Liver (tissue), 9 donors: ENCODE measurements around the gene AGPAT2. TPM values are rescaled to one million over a fixed set of nuclear protein-coding genes. Genes with fewer than 3 reads are reported as not detected.

Experiments
- DNase-seq: peaks from one replicate; pipeline ENCODE4 v3.0.0-alpha.2; 2017; ENCODE audit warnings: low spot score
- H3K27ac ChIP-seq, 2 donors: one replicate each; pipeline ENCODE4 v1.7.0; 2013; ENCODE audit warnings: inconsistent platforms in 2 of 2, low read length in 2 of 2, control low read depth in 1 of 2, low read depth in 1 of 2, mild to moderate bottlenecking in 1 of 2
- H3K27me3 ChIP-seq, 4 donors: one replicate each; pipeline versions ENCODE4 v1.6.1 to v1.7.0; 2013; ENCODE audit warnings: low read length in 3 of 4, inconsistent platforms in 1 of 4, mild to moderate bottlenecking in 1 of 4, moderate library complexity in 1 of 4; ENCODE audit not compliant: control insufficient read depth in 4 of 4, insufficient read depth in 4 of 4
- H3K36me3 ChIP-seq, 4 donors: one replicate each; pipeline versions ENCODE4 v1.6.1 to v1.7.0; 2013; ENCODE audit warnings: low read length in 3 of 4, mild to moderate bottlenecking in 3 of 4, low read depth in 1 of 4, moderate library complexity in 1 of 4; ENCODE audit not compliant: control insufficient read depth in 4 of 4, insufficient read depth in 3 of 4
- H3K4me1 ChIP-seq, 4 donors: one replicate each; pipeline versions ENCODE4 v1.6.1 to v1.7.0; 2013; ENCODE audit warnings: low read length in 3 of 4, mild to moderate bottlenecking in 3 of 4, moderate library complexity in 1 of 4; ENCODE audit not compliant: control insufficient read depth in 4 of 4, insufficient read depth in 4 of 4
- H3K4me3 ChIP-seq, 3 donors: one replicate each; pipeline versions ENCODE4 v1.6.1 to v1.7.0; 2013; ENCODE audit warnings: low read length in 3 of 3, control low read depth in 1 of 3, low read depth in 1 of 3, mild to moderate bottlenecking in 1 of 3
- H3K9ac ChIP-seq, 2 donors: one replicate each; pipeline ENCODE4 v1.7.0; 2013; ENCODE audit warnings: low read length in 2 of 2, mild to moderate bottlenecking in 2 of 2, moderate library complexity in 2 of 2, control low read depth in 1 of 2, low read depth in 1 of 2
- H3K9me3 ChIP-seq, 4 donors: one replicate each; pipeline versions ENCODE4 v1.6.1 to v1.7.0; 2013; ENCODE audit warnings: low read length in 3 of 4; ENCODE audit not compliant: control insufficient read depth in 4 of 4
- EGR1 ChIP-seq, 2 donors: IDR thresholded peaks; 2 replicates each; pipeline ENCODE4 v1.6.1; 2016 to 2018; ENCODE audit warnings: antibody characterized with exemption in 2 of 2, low read depth in 2 of 2
- FOXA1 ChIP-seq: IDR thresholded peaks from 2 replicates; pipeline ENCODE4 v1.6.1; 2016; ENCODE audit warnings: antibody characterized with exemption
- FOXA2 ChIP-seq: IDR thresholded peaks from 2 replicates; pipeline ENCODE4 v1.6.1; 2016; ENCODE audit warnings: antibody characterized with exemption
- GABPA ChIP-seq, 2 donors: IDR thresholded peaks in 1 of 2; conservative IDR thresholded peaks in 1 of 2; 2 replicates each; pipeline ENCODE4 v1.6.1; 2016; ENCODE audit warnings: antibody characterized with exemption in 2 of 2, mild to moderate bottlenecking in 1 of 2, moderate library complexity in 1 of 2
- HNF4A ChIP-seq, 2 donors: conservative IDR thresholded peaks; 2 replicates each; pipeline ENCODE4 v1.6.1; 2016; ENCODE audit warnings: antibody characterized with exemption in 2 of 2, mild to moderate bottlenecking in 2 of 2
- HNF4G ChIP-seq: IDR thresholded peaks from 2 replicates; pipeline ENCODE4 v1.6.1; 2016; ENCODE audit warnings: antibody characterized with exemption
- JUND ChIP-seq, 2 donors: IDR thresholded peaks; 2 replicates each; pipeline ENCODE4 v1.6.1; 2016; ENCODE audit warnings: antibody characterized with exemption in 2 of 2
- MAX ChIP-seq: IDR thresholded peaks from 2 replicates; pipeline ENCODE4 v1.6.1; 2016; ENCODE audit warnings: antibody characterized with exemption
- NR2F2 ChIP-seq: IDR thresholded peaks from 2 replicates; pipeline ENCODE4 v1.6.1; 2016; ENCODE audit warnings: antibody characterized with exemption
- RAD21 ChIP-seq, 2 donors: IDR thresholded peaks; 2 replicates each; pipeline ENCODE4 v1.6.1; 2016; ENCODE audit warnings: antibody characterized with exemption in 2 of 2, mild to moderate bottlenecking in 2 of 2
- REST ChIP-seq: IDR thresholded peaks from 2 replicates; pipeline ENCODE4 v1.6.1; 2016; ENCODE audit warnings: antibody characterized with exemption, mild to moderate bottlenecking
- RXRA ChIP-seq, 2 donors: IDR thresholded peaks; 2 replicates each; pipeline ENCODE4 v1.6.1; 2017 to 2018; ENCODE audit warnings: antibody characterized with exemption in 2 of 2, mild to moderate bottlenecking in 1 of 2
- SP1 ChIP-seq: IDR thresholded peaks from 2 replicates; pipeline ENCODE4 v1.6.1; 2018; ENCODE audit warnings: antibody characterized with exemption, mild to moderate bottlenecking
- TAF1 ChIP-seq: conservative IDR thresholded peaks from 2 replicates; pipeline ENCODE4 v1.6.1; 2016; ENCODE audit warnings: antibody characterized with exemption, mild to moderate bottlenecking
- YY1 ChIP-seq: IDR thresholded peaks from 2 replicates; pipeline ENCODE4 v1.6.1; 2016; ENCODE audit warnings: antibody characterized with exemption, mild to moderate bottlenecking
- WGBS: extraction: QIAGEN DNeasy Blood & Tissue Kit; methylation state at CpG from one replicate; pipeline ENCODE4 v1.1.7; 2013; 5-methylcytosine and 5-hydroxymethylcytosine counted together
- polyA plus RNA-seq, 2 donors: library from polyadenylated mRNA; stranded (reverse) in 1 of 2; unstranded in 1 of 2; fragments of 200-250 nt in 1 of 2; fragments of >200 nt in 1 of 2; fragmentation: Nextera tagmentation in 1 of 2; extraction: Ambion mirVana in 1 of 2; gene quantifications; one replicate each; pipeline versions ENCODE4 v1.2.1 to v1.2.3, GENCODE V29; 2013 to 2015
- total RNA-seq, 2 donors: library from RNA; depleted of rRNA; stranded (reverse); fragments of >200 nt; gene quantifications; one replicate each; pipeline ENCODE4 v1.2.3, GENCODE V29; 2014
- TF ChIP-seq, protein P1 (sequence below): IDR thresholded peaks from 2 replicates; pipeline ENCODE4 v1.6.1; 2016; ENCODE audit warnings: antibody characterized with exemption
- TF ChIP-seq, protein P2 (sequence below): IDR thresholded peaks from 2 replicates; pipeline ENCODE4 v1.6.1; 2016; ENCODE audit warnings: antibody characterized with exemption
- TF ChIP-seq, protein P3 (sequence below): fragments of 150-350 bp; IDR thresholded peaks from 2 replicates; pipeline ENCODE4 v1.5.1; 2017; ENCODE audit warnings: improper control_type of control experiment, low read depth, low read length; ENCODE audit not compliant: missing input control
- donor health status: healthy.
- donor health status: healthy.
- donor health status: healthy.
- donor health status: healthy.
- donor health status: healthy.

AGPAT2 gene
- total and polyA plus RNA-seq, 4 donors: 75.1 to 222 (median 212) TPM

DNA sequence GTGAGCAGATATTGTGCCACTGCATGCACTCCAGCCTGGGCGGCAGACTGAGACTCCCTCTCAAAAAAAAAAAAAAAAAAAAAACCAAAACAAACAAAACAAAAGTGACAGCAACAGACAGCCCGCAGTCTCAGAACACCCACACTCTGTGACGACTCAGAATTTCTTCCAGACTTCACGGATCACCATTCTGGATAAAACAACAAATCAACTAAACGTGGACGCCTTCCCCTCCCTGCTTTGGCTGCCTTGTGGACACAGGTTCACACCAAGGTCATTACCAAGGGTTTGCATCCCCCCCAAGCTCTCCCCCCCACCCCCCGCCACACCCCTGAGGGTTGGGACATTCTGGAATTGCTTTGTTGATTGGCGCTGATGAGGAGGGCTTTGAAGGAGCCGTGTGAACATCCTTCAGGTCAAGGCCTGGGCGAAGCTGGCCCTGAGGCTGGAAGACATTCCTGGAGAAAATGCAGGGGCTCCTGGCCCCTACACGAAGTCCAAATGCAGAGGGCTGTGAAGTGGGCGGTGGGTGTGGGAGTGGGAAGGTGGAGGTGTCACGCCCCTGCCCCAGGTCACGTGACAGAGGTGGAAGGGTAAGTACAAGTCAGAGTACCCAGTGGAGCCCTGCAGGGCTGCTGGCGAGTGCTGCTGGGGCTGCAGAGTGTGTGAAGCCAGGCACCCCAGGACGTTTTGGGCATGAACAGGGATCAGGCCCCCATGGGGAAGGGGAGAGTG is 45.4 kb upstream of the AGPAT2 start:
- H3K4me1 ChIP-seq: peaks cover 0 to 15% (median 8%) of the 10 kb centered on the region in 4 donors
- H3K36me3 ChIP-seq: no peaks in the 10 kb centered on the region
- H3K27me3 ChIP-seq: no peaks in the 10 kb centered on the region
- TF ChIP-seq, protein P1, sequence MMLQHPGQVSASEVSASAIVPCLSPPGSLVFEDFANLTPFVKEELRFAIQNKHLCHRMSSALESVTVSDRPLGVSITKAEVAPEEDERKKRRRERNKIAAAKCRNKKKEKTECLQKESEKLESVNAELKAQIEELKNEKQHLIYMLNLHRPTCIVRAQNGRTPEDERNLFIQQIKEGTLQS: no peak
- TF ChIP-seq HNF4G: no peak
- no peak for TF ChIP-seq TAF1
- TF ChIP-seq SP1: no peak
- no peak for TF ChIP-seq FOXA1
- no peak for TF ChIP-seq MAX
- TF ChIP-seq, protein P2, sequence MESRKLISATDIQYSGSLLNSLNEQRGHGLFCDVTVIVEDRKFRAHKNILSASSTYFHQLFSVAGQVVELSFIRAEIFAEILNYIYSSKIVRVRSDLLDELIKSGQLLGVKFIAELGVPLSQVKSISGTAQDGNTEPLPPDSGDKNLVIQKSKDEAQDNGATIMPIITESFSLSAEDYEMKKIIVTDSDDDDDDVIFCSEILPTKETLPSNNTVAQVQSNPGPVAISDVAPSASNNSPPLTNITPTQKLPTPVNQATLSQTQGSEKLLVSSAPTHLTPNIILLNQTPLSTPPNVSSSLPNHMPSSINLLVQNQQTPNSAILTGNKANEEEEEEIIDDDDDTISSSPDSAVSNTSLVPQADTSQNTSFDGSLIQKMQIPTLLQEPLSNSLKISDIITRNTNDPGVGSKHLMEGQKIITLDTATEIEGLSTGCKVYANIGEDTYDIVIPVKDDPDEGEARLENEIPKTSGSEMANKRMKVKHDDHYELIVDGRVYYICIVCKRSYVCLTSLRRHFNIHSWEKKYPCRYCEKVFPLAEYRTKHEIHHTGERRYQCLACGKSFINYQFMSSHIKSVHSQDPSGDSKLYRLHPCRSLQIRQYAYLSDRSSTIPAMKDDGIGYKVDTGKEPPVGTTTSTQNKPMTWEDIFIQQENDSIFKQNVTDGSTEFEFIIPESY: no peak
- TF ChIP-seq RXRA (IDR thresholded peaks at IDR 0.05): no peak
- TF ChIP-seq EGR1 (IDR thresholded peaks at IDR 0.05; ENCODE audit: low read depth in 2 of 2): no peak
- no peak for TF ChIP-seq YY1
- TF ChIP-seq JUND (IDR thresholded peaks at IDR 0.05): no peak
- no peak overlapping the region for H3K4me3 ChIP-seq
- no peak for DNase-seq
- WGBS: 81% methylated on average over 16 of the region's 16 CpGs
- H3K27ac ChIP-seq: no peak overlapping the region
- no peaks in the 10 kb centered on the region for H3K9me3 ChIP-seq
- H3K9ac ChIP-seq: no peak overlapping the region

DNA sequence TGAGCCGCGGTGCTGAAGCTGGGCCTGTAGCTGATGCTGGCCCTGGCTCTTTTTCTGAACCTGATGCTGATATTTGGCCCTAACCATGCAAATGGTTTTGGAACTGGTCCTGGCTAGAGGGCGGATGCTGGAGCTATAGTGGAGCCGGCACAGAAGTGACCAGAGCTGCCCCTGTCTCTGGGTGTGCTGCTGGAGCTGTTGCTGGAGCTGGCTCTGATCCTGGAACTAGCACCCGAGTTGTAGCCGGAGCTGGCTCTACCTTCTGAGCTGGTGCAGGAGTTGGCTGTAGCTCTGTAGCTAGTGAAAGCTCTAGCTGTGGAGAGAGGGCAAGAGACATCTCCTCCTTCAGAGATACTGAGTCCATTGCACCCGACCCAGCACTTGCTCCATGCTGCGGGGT is 42.7 kb upstream of the AGPAT2 start:
- Histone ChIP-seq H3K4me1 (peaks cover 0 to 32% (median 26%) of the 10 kb centered on the region in 4 donors), H3K4me3 (no peak overlapping the region), H3K27ac (no peak overlapping the region), H3K9me3 (no peaks in the 10 kb centered on the region), H3K9ac (no peak overlapping the region), H3K36me3 (peaks cover 0 to 10% (median 6%) of the 10 kb centered on the region in 4 donors), H3K27me3 (no peaks in the 10 kb centered on the region)
- no peak for TF ChIP-seq REST
- TF ChIP-seq FOXA1: no peak
- TF ChIP-seq, protein P1: no peak
- no peak for TF ChIP-seq FOXA2
- no peak for TF ChIP-seq MAX
- no peak for TF ChIP-seq HNF4G
- TF ChIP-seq RXRA (IDR thresholded peaks at IDR 0.05): no peak
- TF ChIP-seq GABPA (IDR thresholded peaks at IDR 0.05 in 1 of 2, conservative IDR thresholded peaks at IDR 0.05 in 1 of 2): no peak
- TF ChIP-seq HNF4A (conservative IDR thresholded peaks at IDR 0.05): no peak
- TF ChIP-seq, protein P2: no peak
- no peak for TF ChIP-seq TAF1
- TF ChIP-seq, protein P3, sequence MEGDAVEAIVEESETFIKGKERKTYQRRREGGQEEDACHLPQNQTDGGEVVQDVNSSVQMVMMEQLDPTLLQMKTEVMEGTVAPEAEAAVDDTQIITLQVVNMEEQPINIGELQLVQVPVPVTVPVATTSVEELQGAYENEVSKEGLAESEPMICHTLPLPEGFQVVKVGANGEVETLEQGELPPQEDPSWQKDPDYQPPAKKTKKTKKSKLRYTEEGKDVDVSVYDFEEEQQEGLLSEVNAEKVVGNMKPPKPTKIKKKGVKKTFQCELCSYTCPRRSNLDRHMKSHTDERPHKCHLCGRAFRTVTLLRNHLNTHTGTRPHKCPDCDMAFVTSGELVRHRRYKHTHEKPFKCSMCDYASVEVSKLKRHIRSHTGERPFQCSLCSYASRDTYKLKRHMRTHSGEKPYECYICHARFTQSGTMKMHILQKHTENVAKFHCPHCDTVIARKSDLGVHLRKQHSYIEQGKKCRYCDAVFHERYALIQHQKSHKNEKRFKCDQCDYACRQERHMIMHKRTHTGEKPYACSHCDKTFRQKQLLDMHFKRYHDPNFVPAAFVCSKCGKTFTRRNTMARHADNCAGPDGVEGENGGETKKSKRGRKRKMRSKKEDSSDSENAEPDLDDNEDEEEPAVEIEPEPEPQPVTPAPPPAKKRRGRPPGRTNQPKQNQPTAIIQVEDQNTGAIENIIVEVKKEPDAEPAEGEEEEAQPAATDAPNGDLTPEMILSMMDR: no peak
- no peak for TF ChIP-seq SP1
- no peak for TF ChIP-seq YY1
- no peak for TF ChIP-seq EGR1 (IDR thresholded peaks at IDR 0.05; ENCODE audit: low read depth in 2 of 2)
- no peak for TF ChIP-seq RAD21 (IDR thresholded peaks at IDR 0.05)
- TF ChIP-seq NR2F2: no peak
- TF ChIP-seq JUND (IDR thresholded peaks at IDR 0.05): no peak
- WGBS: 97% methylated on average over 8 of the region's 8 CpGs
- DNase-seq: no peak
